ENCODE results near the gene CAMKK2. TPM values are rescaled to one million over a fixed set of nuclear protein-coding genes. Genes with fewer than 3 reads are reported as not detected.

The CAMKK2 gene
- total and polyA plus RNA-seq, 2 donors (not counting 1 experiment from before 2014, with no cell fraction given): 19.3 to 26.4 TPM

DNA sequence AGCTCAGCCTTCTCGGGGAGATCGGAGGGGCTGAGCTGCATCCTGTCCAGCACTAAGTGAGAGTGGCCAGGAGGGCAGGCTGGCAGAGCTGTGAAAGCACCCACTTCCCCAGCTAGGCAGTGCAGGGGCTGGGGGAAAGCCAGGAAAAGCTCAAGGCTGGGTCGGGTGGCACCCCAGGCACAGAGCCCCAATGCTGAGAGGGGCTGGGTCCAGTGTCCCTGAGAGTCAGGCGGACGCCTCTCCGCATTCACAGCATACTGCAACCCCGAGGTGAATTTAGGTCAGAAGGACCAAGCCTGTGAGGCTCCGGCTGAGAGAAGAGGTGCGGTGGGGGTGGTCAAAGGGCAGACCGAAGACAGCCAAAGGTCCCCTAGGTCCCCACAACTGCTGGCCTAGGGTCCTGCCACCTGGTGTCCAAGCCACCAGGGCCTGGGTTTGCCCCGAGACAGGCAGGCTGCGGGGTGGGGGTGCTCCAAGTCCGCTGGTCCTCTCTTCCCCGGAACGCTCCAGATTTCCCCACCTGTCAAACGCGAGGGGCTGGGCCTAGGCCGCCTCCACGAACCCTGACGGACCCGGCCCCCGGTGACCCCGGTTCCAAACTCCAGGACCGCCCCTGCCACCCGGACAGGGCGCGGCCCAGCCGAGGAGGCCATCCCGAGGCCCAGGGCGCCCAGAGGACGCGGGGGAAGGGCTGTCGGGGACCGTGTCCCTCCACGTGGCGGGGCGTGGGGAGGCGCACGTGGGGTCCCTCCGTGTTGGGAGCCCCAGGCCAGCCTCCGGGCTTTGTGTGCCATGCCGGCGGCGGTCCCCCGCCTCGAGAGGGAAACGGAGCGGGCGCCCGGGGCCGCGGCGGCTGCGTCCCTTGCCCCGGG lies 527 bp downstream of the CAMKK2 start:
- no peaks in the 10 kb centered on the region for H3K9me3 ChIP-seq (ENCODE audit: control insufficient read depth, insufficient read depth, low read depth, low read length)
- peak overlapping the region; percentile 75 to 90 (median 86) for H3K4me3 ChIP-seq (replicated peaks in 1 of 4; ENCODE audit: control extremely low read depth in 1 of 4, insufficient read depth in 1 of 4, low read depth in 3 of 4, low read length in 4 of 4)
- no peak for TF ChIP-seq EZH2 (IDR thresholded peaks at IDR 0.05; ENCODE audit: low read length, missing control alignments)
- TF ChIP-seq, protein P1, sequence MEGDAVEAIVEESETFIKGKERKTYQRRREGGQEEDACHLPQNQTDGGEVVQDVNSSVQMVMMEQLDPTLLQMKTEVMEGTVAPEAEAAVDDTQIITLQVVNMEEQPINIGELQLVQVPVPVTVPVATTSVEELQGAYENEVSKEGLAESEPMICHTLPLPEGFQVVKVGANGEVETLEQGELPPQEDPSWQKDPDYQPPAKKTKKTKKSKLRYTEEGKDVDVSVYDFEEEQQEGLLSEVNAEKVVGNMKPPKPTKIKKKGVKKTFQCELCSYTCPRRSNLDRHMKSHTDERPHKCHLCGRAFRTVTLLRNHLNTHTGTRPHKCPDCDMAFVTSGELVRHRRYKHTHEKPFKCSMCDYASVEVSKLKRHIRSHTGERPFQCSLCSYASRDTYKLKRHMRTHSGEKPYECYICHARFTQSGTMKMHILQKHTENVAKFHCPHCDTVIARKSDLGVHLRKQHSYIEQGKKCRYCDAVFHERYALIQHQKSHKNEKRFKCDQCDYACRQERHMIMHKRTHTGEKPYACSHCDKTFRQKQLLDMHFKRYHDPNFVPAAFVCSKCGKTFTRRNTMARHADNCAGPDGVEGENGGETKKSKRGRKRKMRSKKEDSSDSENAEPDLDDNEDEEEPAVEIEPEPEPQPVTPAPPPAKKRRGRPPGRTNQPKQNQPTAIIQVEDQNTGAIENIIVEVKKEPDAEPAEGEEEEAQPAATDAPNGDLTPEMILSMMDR (conservative IDR thresholded peaks at IDR 0.05 in 1 of 2, IDR thresholded peaks at IDR 0.05 in 1 of 2; ENCODE audit: low read depth in 1 of 2, low read length in 2 of 2): no peak
- peak overlapping the region; percentile 35 for H2AFZ ChIP-seq (ENCODE audit: low read length)
- H3K79me2 ChIP-seq (ENCODE audit: control insufficient read depth, insufficient read depth, low read length): peaks cover 14% of the 10 kb centered on the region
- H3K9ac ChIP-seq (ENCODE audit: insufficient read depth, low read length): peak overlapping the region; percentile 83
- H3K4me1 ChIP-seq (ENCODE audit: control insufficient read depth, extremely low read depth, insufficient read depth, low read length): peaks cover 4% of the 10 kb centered on the region
- H3K27ac ChIP-seq (ENCODE audit: insufficient read depth, low read length): peak overlapping the region; percentile 77
- no peaks in the 10 kb centered on the region for H4K20me1 ChIP-seq (ENCODE audit: control insufficient read depth, extremely low read depth, insufficient read depth, low read length)
- H3K36me3 ChIP-seq (ENCODE audit: control insufficient read depth, insufficient read depth, low read length): peaks cover 1% of the 10 kb centered on the region
- peak overlapping the region; percentile 93 for H3K4me2 ChIP-seq (ENCODE audit: extremely low read depth, insufficient read depth, low read length)
- no peaks in the 10 kb centered on the region for H3K27me3 ChIP-seq (ENCODE audit: control insufficient read depth, insufficient read depth, low read length)
- DNase-seq (ENCODE audit: low read depth in 2 of 2): no peak

DNA sequence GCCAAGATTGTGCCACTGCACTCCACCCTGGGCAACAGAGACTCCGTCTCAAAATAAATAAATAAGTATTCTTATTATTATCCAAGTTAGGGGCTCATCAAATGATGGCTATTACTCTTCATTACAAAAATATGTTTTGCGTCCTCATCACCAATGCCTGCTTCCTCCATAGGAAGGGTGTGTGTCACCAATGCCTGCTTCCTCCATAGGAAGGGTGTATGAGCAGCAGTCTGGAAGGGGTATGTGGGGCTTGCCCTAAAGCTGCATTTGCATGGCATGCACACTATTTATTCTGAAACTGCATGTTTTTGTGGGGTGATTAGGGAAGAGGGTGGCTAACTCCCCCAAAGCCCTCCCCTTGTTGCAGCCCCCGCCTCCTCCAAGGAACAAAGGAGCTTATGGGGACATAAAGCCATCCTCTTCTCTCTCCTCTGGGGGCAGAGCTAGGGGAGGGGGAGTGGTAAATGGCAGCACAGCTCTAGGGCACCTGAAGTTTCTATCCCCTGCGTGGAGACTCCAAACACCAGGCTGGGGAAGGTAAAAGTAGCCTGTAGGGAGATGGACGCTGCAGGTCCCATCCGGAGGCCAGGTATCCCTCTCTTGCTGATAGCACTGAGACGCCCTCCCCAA lies 1.3 kb downstream of the CAMKK2 start:
- H3K4me2 ChIP-seq (ENCODE audit: extremely low read depth, insufficient read depth, low read length): peak overlapping the region; percentile 93
- no peaks in the 10 kb centered on the region for H3K9me3 ChIP-seq (ENCODE audit: control insufficient read depth, insufficient read depth, low read depth, low read length)
- no peak for TF ChIP-seq EZH2 (IDR thresholded peaks at IDR 0.05; ENCODE audit: low read length, missing control alignments)
- TF ChIP-seq, protein P1 (conservative IDR thresholded peaks at IDR 0.05 in 1 of 2, IDR thresholded peaks at IDR 0.05 in 1 of 2; ENCODE audit: low read depth in 1 of 2, low read length in 2 of 2): no peak
- H3K4me3 ChIP-seq (replicated peaks in 1 of 4; ENCODE audit: control extremely low read depth in 1 of 4, insufficient read depth in 1 of 4, low read depth in 3 of 4, low read length in 4 of 4): peak overlapping the region; percentile 75 to 90 (median 86)
- no peak overlapping the region for H3K9ac ChIP-seq (ENCODE audit: insufficient read depth, low read length)
- H3K27me3 ChIP-seq (ENCODE audit: control insufficient read depth, insufficient read depth, low read length): no peaks in the 10 kb centered on the region
- no peak for DNase-seq (ENCODE audit: low read depth in 2 of 2)
- H3K79me2 ChIP-seq (ENCODE audit: control insufficient read depth, insufficient read depth, low read length): peaks cover 14% of the 10 kb centered on the region
- peak overlapping the region; percentile 77 for H3K27ac ChIP-seq (ENCODE audit: insufficient read depth, low read length)
- no peaks in the 10 kb centered on the region for H4K20me1 ChIP-seq (ENCODE audit: control insufficient read depth, extremely low read depth, insufficient read depth, low read length)
- H2AFZ ChIP-seq (ENCODE audit: low read length): no peak overlapping the region
- H3K36me3 ChIP-seq (ENCODE audit: control insufficient read depth, insufficient read depth, low read length): peaks cover 1% of the 10 kb centered on the region
- H3K4me1 ChIP-seq (ENCODE audit: control insufficient read depth, extremely low read depth, insufficient read depth, low read length): peaks cover 4% of the 10 kb centered on the region

DNA sequence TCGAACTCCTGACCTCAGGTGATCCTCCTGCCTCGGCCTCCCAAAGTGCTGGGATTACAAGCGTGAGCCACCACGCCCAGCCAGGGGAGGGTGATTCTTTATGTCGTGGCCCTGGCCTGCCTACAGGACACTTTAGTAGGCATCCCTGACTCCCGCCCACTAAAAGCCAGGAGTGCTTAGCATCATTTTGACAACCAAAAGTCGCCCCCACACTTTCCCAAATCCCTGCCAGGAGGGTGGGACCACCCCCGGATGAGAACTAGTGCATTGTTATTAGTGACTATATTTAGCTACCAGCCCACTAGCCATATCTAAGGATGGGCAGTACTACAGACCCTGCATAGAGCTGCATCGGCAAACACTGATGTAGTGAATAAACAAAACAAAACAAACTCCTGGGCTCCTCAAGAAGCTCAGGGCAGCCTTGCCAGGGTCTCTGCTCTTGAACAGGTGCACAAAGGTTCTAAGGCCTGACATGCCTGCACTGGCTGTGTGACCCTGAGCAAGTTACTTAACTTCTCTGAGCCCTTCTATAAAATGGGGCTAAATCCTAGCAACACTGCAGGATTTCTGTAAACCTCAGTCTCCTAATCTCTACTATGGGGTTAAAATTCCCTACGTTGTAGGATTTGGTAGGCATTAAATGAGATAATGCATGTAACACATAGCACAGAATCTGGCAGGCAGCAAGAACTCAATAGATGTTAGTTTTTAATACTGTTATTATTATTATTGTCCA lies 2.2 kb downstream of the CAMKK2 start:
- Histone ChIP-seq H2AFZ (ENCODE audit: low read length) (no peak overlapping the region), H3K36me3 (ENCODE audit: control insufficient read depth, insufficient read depth, low read length) (peaks cover 1% of the 10 kb centered on the region), H3K4me1 (ENCODE audit: control insufficient read depth, extremely low read depth, insufficient read depth, low read length) (peaks cover 4% of the 10 kb centered on the region), H3K79me2 (ENCODE audit: control insufficient read depth, insufficient read depth, low read length) (peaks cover 14% of the 10 kb centered on the region), H3K9me3 (ENCODE audit: control insufficient read depth, insufficient read depth, low read depth, low read length) (no peaks in the 10 kb centered on the region), H4K20me1 (ENCODE audit: control insufficient read depth, extremely low read depth, insufficient read depth, low read length) (no peaks in the 10 kb centered on the region), H3K4me3 (replicated peaks in 1 of 4; ENCODE audit: control extremely low read depth in 1 of 4, insufficient read depth in 1 of 4, low read depth in 3 of 4, low read length in 4 of 4) (no peak overlapping the region), H3K4me2 (ENCODE audit: extremely low read depth, insufficient read depth, low read length) (no peak overlapping the region), H3K27me3 (ENCODE audit: control insufficient read depth, insufficient read depth, low read length) (no peaks in the 10 kb centered on the region), H3K27ac (ENCODE audit: insufficient read depth, low read length) (no peak overlapping the region), H3K9ac (ENCODE audit: insufficient read depth, low read length) (no peak overlapping the region)
- TF ChIP-seq, protein P1 (conservative IDR thresholded peaks at IDR 0.05 in 1 of 2, IDR thresholded peaks at IDR 0.05 in 1 of 2; ENCODE audit: low read depth in 1 of 2, low read length in 2 of 2): no peak
- DNase-seq (ENCODE audit: low read depth in 2 of 2): no peak

Measured in fibroblast of lung (primary cell).